Neural cell (in vitro differentiated cells): ENCODE results near the gene IGF2R. TPM values are rescaled to one million over a fixed set of nuclear protein-coding genes. Genes with fewer than 3 reads are reported as not detected.

Experiments used
- H2AFZ ChIP-seq: fragments of 200-600, 300-800 bp; sonication (generic), shearing (Covaris generic); 2 replicates; pipeline ENCODE4 v1.6.0; 2014; ENCODE audit warnings: low read depth, mild to moderate bottlenecking, antibody characterized with exemption, low read length, moderate library complexity
- H3F3A ChIP-seq: fragments of 200-600 bp; shearing (Covaris generic); 2 replicates; pipeline ENCODE4 v1.6.1; 2016; ENCODE audit warnings: mild to moderate bottlenecking, moderate library complexity, mixed read lengths, antibody characterized with exemption, low read length; ENCODE audit not compliant: insufficient read depth, poor library complexity, severe bottlenecking
- H3K27ac ChIP-seq: fragments of 200-600, 300-800 bp; sonication (generic), shearing (Covaris generic); 2 replicates; pipeline ENCODE4 v1.5.1; 2014; ENCODE audit warnings: mild to moderate bottlenecking, low read length, moderate library complexity
- H3K27me3 ChIP-seq: fragments of 300-800, 200-600 bp; sonication (generic), shearing (Covaris generic); 2 replicates; pipeline ENCODE4 v1.6.0; 2014; ENCODE audit warnings: mild to moderate bottlenecking, low read depth, low read length, moderate library complexity; ENCODE audit not compliant: insufficient read depth
- H3K36me3 ChIP-seq: fragments of 300-800, 200-600 bp; sonication (generic), shearing (Covaris generic); 2 replicates; pipeline ENCODE4 v1.5.1; 2014; ENCODE audit warnings: mild to moderate bottlenecking, antibody characterized with exemption, low read length, moderate library complexity; ENCODE audit not compliant: insufficient read depth
- H3K4me2 ChIP-seq: fragments of 300-800, 200-600 bp; sonication (generic), shearing (Covaris generic); 2 replicates; pipeline ENCODE4 v1.6.0; 2014; ENCODE audit warnings: mild to moderate bottlenecking, low read length
- H3K4me3 ChIP-seq: fragments of 300-800, 200-600 bp; sonication (generic), shearing (Covaris generic); 2 replicates; pipeline ENCODE4 v1.5.1; 2014; ENCODE audit warnings: mild to moderate bottlenecking, low read length, moderate library complexity
- H3K79me2 ChIP-seq: fragments of 200-600 bp; shearing (Covaris generic); replicated peaks from 2 replicates; pipeline ENCODE4 v1.6.0; 2014; ENCODE audit warnings: mild to moderate bottlenecking, low read length, moderate library complexity; ENCODE audit not compliant: insufficient read depth
- H3K9ac ChIP-seq: fragments of 300-800, 200-600 bp; sonication (generic), shearing (Covaris generic); 2 replicates; pipeline ENCODE4 v1.6.1; 2016; ENCODE audit warnings: mild to moderate bottlenecking, low read length, mixed read lengths
- H3K9me2 ChIP-seq: fragments of 200-600 bp; shearing (Covaris generic); 2 replicates; pipeline ENCODE4 v1.6.1; 2016; ENCODE audit warnings: mild to moderate bottlenecking, low read length, mixed read lengths; ENCODE audit not compliant: insufficient read depth
- H3K9me3 ChIP-seq: fragments of 200-600, 300-800 bp; sonication (generic), shearing (Covaris generic); 2 replicates; pipeline ENCODE4 v1.6.1; 2016; ENCODE audit warnings: mild to moderate bottlenecking, mixed run types, low read length, moderate library complexity, mixed read lengths
- H4K20me1 ChIP-seq: fragments of 200-600 bp; shearing (Covaris generic); 2 replicates; pipeline ENCODE4 v1.6.1; 2016; ENCODE audit warnings: mild to moderate bottlenecking, mixed run types; ENCODE audit not compliant: insufficient read depth
- EP300 ChIP-seq: fragments of 450-650 bp; conservative IDR thresholded peaks from 2 replicates; pipeline ENCODE4 v1.6.1; 2014; ENCODE audit warnings: antibody characterized with exemption, mild to moderate bottlenecking, moderate library complexity; ENCODE audit not compliant: poor library complexity, severe bottlenecking
- EZH2 ChIP-seq: fragments of 200-600, 300-800 bp; shearing (Covaris generic), sonication (generic); IDR thresholded peaks from 2 replicates; pipeline ENCODE4 v1.6.1; 2014; ENCODE audit warnings: antibody characterized with exemption, low read length, borderline replicate concordance, mild to moderate bottlenecking; ENCODE audit not compliant: insufficient read depth, poor library complexity, severe bottlenecking
- MXI1 ChIP-seq: fragments of 450-650 bp; conservative IDR thresholded peaks from 2 replicates; pipeline ENCODE4 v1.6.1; 2014; ENCODE audit warnings: antibody characterized with exemption, mild to moderate bottlenecking; ENCODE audit not compliant: poor library complexity, severe bottlenecking
- POLR2AphosphoS5 ChIP-seq: IDR thresholded peaks from 2 replicates; pipeline ENCODE4 v1.6.1; 2012
- RAD21 ChIP-seq: fragments of 450-650 bp; conservative IDR thresholded peaks from 2 replicates; pipeline ENCODE4 v1.6.1; 2014; ENCODE audit warnings: antibody characterized with exemption, mild to moderate bottlenecking, moderate library complexity
- SMC3 ChIP-seq: fragments of 450-650 bp; conservative IDR thresholded peaks from 2 replicates; pipeline ENCODE4 v1.6.1; 2014; ENCODE audit warnings: antibody characterized with exemption, mild to moderate bottlenecking, moderate library complexity; ENCODE audit not compliant: poor library complexity
- TAF1 ChIP-seq: IDR thresholded peaks from 2 replicates; pipeline ENCODE4 v1.6.1; 2012; ENCODE audit warnings: low read depth
- polyA plus RNA-seq: library from polyadenylated mRNA; depleted of rRNA; stranded (reverse); fragments of >200 nt; gene quantifications from 2 replicates; pipeline ENCODE4 v1.2.3, GENCODE V29; 2014
- TF ChIP-seq, protein P1 (sequence below): fragments of 450-650 bp; IDR thresholded peaks from 2 replicates; pipeline ENCODE4 v1.5.1; 2014; ENCODE audit warnings: antibody characterized with exemption, mild to moderate bottlenecking, moderate library complexity; ENCODE audit not compliant: poor library complexity, severe bottlenecking
- TF ChIP-seq, protein P2 (sequence below): IDR thresholded peaks from 2 replicates; pipeline ENCODE4 v1.6.1; 2012; ENCODE audit warnings: borderline replicate concordance

Gene IGF2R
- polyA plus RNA-seq, 1 donor from 2014 or later = 15.0 TPM

- no peaks in the 10 kb centered on the region for H3K79me2 ChIP-seq
- H3K4me3 ChIP-seq = no peak overlapping the region
- H3K4me2 ChIP-seq = no peak overlapping the region
- TF ChIP-seq EP300 = no peak
- no peak overlapping the region for H3K27ac ChIP-seq
- H3K9ac ChIP-seq = no peak overlapping the region
- no peaks in the 10 kb centered on the region for H3K36me3 ChIP-seq
- H2AFZ ChIP-seq = no peak overlapping the region
- H3F3A ChIP-seq = no peaks in the 10 kb centered on the region
- H3K9me3 ChIP-seq = no peaks in the 10 kb centered on the region
- no peaks in the 10 kb centered on the region for H4K20me1 ChIP-seq
- H3K27me3 ChIP-seq = no peaks in the 10 kb centered on the region
- H3K9me2 ChIP-seq = no peaks in the 10 kb centered on the region
Measured at GRCh38 chr6:160121981-160122380, 153.1 kb downstream of the IGF2R start.

DNA sequence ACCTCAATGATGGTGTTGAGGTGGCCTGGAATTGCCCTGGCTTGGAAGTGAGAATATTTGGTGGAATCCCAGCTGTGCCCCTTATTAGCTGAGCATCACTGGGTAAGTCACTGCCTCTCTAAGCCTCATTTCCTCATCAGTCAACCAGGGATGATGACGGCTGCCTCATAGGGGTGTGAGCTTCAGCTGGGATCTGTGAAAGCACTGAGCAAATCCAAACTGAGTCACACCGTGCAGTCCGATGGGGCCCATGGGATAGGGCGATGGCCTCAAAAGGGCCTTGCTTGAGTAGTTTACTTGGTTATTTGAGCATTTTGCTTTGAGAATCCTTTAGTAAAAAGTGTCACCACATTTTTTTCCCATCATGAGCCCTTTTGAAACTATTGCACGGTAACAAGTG, 153.9 kb downstream of the IGF2R start:
- Histone ChIP-seq H3K4me2 (no peak overlapping the region), H3K9me3 (no peaks in the 10 kb centered on the region), H3K27me3 (no peaks in the 10 kb centered on the region), H3K9me2 (no peaks in the 10 kb centered on the region), H3K79me2 (no peaks in the 10 kb centered on the region), H3K4me3 (no peak overlapping the region), H3K36me3 (no peaks in the 10 kb centered on the region), H2AFZ (no peak overlapping the region), H3K27ac (no peak overlapping the region), H4K20me1 (no peaks in the 10 kb centered on the region), H3F3A (no peaks in the 10 kb centered on the region), H3K9ac (no peak overlapping the region)
- TF ChIP-seq, protein P1, sequence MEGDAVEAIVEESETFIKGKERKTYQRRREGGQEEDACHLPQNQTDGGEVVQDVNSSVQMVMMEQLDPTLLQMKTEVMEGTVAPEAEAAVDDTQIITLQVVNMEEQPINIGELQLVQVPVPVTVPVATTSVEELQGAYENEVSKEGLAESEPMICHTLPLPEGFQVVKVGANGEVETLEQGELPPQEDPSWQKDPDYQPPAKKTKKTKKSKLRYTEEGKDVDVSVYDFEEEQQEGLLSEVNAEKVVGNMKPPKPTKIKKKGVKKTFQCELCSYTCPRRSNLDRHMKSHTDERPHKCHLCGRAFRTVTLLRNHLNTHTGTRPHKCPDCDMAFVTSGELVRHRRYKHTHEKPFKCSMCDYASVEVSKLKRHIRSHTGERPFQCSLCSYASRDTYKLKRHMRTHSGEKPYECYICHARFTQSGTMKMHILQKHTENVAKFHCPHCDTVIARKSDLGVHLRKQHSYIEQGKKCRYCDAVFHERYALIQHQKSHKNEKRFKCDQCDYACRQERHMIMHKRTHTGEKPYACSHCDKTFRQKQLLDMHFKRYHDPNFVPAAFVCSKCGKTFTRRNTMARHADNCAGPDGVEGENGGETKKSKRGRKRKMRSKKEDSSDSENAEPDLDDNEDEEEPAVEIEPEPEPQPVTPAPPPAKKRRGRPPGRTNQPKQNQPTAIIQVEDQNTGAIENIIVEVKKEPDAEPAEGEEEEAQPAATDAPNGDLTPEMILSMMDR = no peak
- no peak for TF ChIP-seq SMC3

DNA sequence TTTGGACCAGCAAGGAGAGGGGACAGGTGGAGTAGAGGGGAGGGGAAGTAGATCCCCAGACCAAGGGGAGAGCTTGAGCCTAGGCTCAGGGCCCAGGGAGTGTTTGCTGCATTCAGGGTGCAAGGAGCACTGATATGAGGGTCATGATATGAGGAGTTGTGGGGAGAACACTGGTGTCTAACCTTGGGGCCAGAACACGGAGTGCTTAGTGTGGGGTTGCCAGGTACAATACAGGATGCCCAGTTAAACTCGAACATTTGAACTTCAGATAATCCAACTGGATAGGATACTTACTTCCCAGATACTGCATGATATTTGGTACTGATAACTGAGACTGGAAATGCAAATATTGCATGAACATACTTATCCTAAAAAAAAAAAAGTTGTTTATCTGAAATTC, 155.1 kb downstream of the IGF2R start:
- H3K9ac ChIP-seq = no peak overlapping the region
- TF ChIP-seq TAF1 = no peak
- no peak for TF ChIP-seq EZH2
- no peak for TF ChIP-seq POLR2AphosphoS5
- TF ChIP-seq, protein P1 = no peak
- no peak for TF ChIP-seq RAD21
- TF ChIP-seq MXI1 = no peak
- TF ChIP-seq, protein P2, sequence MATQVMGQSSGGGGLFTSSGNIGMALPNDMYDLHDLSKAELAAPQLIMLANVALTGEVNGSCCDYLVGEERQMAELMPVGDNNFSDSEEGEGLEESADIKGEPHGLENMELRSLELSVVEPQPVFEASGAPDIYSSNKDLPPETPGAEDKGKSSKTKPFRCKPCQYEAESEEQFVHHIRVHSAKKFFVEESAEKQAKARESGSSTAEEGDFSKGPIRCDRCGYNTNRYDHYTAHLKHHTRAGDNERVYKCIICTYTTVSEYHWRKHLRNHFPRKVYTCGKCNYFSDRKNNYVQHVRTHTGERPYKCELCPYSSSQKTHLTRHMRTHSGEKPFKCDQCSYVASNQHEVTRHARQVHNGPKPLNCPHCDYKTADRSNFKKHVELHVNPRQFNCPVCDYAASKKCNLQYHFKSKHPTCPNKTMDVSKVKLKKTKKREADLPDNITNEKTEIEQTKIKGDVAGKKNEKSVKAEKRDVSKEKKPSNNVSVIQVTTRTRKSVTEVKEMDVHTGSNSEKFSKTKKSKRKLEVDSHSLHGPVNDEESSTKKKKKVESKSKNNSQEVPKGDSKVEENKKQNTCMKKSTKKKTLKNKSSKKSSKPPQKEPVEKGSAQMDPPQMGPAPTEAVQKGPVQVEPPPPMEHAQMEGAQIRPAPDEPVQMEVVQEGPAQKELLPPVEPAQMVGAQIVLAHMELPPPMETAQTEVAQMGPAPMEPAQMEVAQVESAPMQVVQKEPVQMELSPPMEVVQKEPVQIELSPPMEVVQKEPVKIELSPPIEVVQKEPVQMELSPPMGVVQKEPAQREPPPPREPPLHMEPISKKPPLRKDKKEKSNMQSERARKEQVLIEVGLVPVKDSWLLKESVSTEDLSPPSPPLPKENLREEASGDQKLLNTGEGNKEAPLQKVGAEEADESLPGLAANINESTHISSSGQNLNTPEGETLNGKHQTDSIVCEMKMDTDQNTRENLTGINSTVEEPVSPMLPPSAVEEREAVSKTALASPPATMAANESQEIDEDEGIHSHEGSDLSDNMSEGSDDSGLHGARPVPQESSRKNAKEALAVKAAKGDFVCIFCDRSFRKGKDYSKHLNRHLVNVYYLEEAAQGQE = no peak
- TF ChIP-seq SMC3 = no peak
- no peak for TF ChIP-seq EP300

More for the DNA sequence above, 155.1 kb downstream of the IGF2R start:
- Histone ChIP-seq H4K20me1 (no peaks in the 10 kb centered on the region), H3K36me3 (no peaks in the 10 kb centered on the region), H2AFZ (no peak overlapping the region), H3K27ac (no peak overlapping the region), H3F3A (no peaks in the 10 kb centered on the region), H3K9me2 (no peaks in the 10 kb centered on the region), H3K4me2 (no peak overlapping the region), H3K9me3 (no peaks in the 10 kb centered on the region), H3K27me3 (no peaks in the 10 kb centered on the region), H3K79me2 (no peaks in the 10 kb centered on the region), H3K4me3 (no peak overlapping the region)
